Measurements from ENCODE around the gene TMEM238. TPM values are rescaled to one million over a fixed set of nuclear protein-coding genes. Genes with fewer than 3 reads are reported as not detected.

TMEM238 gene
- total RNA-seq, 1 donor from 2014 or later: 0.25 TPM

GRCh38 chr19:55365964-55366363, 18.1 kb downstream of the TMEM238 start:
- no peak for ATAC-seq
- intact Hi-C loops (cut with micrococcal nuclease): no loop called here
- no peak for DNase-seq

GRCh38 chr19:55365245-55365644, 18.8 kb downstream of the TMEM238 start:
- ATAC-seq (no peak), DNase-seq (no peak)
- intact Hi-C loops (cut with micrococcal nuclease): no loop called here

GRCh38 chr19:55362990-55363716, 20.9 kb downstream of the TMEM238 start, which contains the start of gene GARIN5B:
GARIN5B (minus strand) TSS chr19:55363260; CDS start chr19:55363066, 194 bp downstream.
- DNase-seq (no peak), ATAC-seq (no peak)
- intact Hi-C loops (cut with micrococcal nuclease): no loop called here

GRCh38 chr19:55362174-55362989, 21.7 kb downstream of the TMEM238 start:
- intact Hi-C loops (cut with micrococcal nuclease): no loop called here
- DNase-seq (no peak), ATAC-seq (no peak)

- DNase-seq (no peak), ATAC-seq (no peak)
- intact Hi-C loops (cut with micrococcal nuclease): no loop called here
These were observed 23.2 kb downstream of the TMEM238 start for GRCh38 chr19:55360902-55361301.

GRCh38 chr19:55358943-55359908, 24.9 kb downstream of the TMEM238 start:
- ATAC-seq (no peak), DNase-seq (no peak)
- intact Hi-C loops (cut with micrococcal nuclease): no loop called here

GRCh38 chr19:55358493-55358892, 25.6 kb downstream of the TMEM238 start:
- ATAC-seq (no peak), DNase-seq (no peak)
- intact Hi-C loops (cut with micrococcal nuclease): no loop called here

GRCh38 chr19:55355213-55355821, 28.8 kb downstream of the TMEM238 start:
- ATAC-seq (no peak), DNase-seq (no peak)
- intact Hi-C loops (cut with micrococcal nuclease): no loop called here

- intact Hi-C loops (cut with micrococcal nuclease): no loop called here
- no peak for DNase-seq
- ATAC-seq: no peak
These were observed 29.3 kb downstream of the TMEM238 start, which contains the start of gene COX6B2 for GRCh38 chr19:55354698-55355212. COX6B2 (minus strand) TSS chr19:55354719; CDS start chr19:55354521, 198 bp downstream.

GRCh38 chr19:55353803-55354697, 30.0 kb downstream of the TMEM238 start:
- peak; percentile 91 for ATAC-seq
- intact Hi-C loops (cut with micrococcal nuclease): no loop called here
- DNase-seq: peak; percentile 76

- no peak for ATAC-seq
- DNase-seq: no peak
- intact Hi-C loops (cut with micrococcal nuclease): no loop called here
These were observed 30.7 kb downstream of the TMEM238 start for GRCh38 chr19:55353356-55353802.

GRCh38 chr19:55352549-55353145, 31.4 kb downstream of the TMEM238 start:
- intact Hi-C loops (cut with micrococcal nuclease): no loop called here
- no peak for DNase-seq
- ATAC-seq: no peak

- DNase-seq (no peak), ATAC-seq (no peak)
- intact Hi-C loops (cut with micrococcal nuclease): no loop called here
These were observed 32.1 kb downstream of the TMEM238 start for GRCh38 chr19:55352040-55352439.

GRCh38 chr19:55350620-55351315, 33.3 kb downstream of the TMEM238 start:
- intact Hi-C loops (cut with micrococcal nuclease): no loop called here
- ATAC-seq: no peak
- no peak for DNase-seq

GRCh38 chr19:55348317-55349034, 35.6 kb downstream of the TMEM238 start:
- ATAC-seq (no peak), DNase-seq (no peak)
- intact Hi-C loops (cut with micrococcal nuclease): no loop called here

GRCh38 chr19:55347442-55348009, 36.6 kb downstream of the TMEM238 start:
- intact Hi-C loops (cut with micrococcal nuclease): no loop called here
- no peak for ATAC-seq
- no peak for DNase-seq

Data from left ventricle myocardium superior (tissue), 1 donor.